BE2C (cell line): Measurements from ENCODE around the gene ALPL.

Experiments used
- DNase-seq: peaks from one replicate; pipeline ENCODE4 v3.0.0-alpha.2; 2020
- H3K27me3 ChIP-seq: fragments of 250-450 bp; sonication (Bioruptor Pico); 2 replicates; pipeline ENCODE4 v1.5.1; 2020; ENCODE audit warnings: mild to moderate bottlenecking
- H3K36me3 ChIP-seq: fragments of 250-450 bp; sonication (Bioruptor Pico); 2 replicates; pipeline ENCODE4 v1.5.1; 2020; ENCODE audit warnings: mild to moderate bottlenecking
- H3K4me1 ChIP-seq: fragments of 250-450 bp; sonication (Bioruptor Pico); 2 replicates; pipeline ENCODE4 v1.5.1; 2020
- H3K4me3 ChIP-seq: 2 replicates; pipeline ENCODE4 v1.5.1; 2011; ENCODE audit warnings: low read depth, low read length
- H3K9me3 ChIP-seq: fragments of 250-450 bp; sonication (Bioruptor Pico); 2 replicates; pipeline ENCODE4 v1.5.1; 2020
- TF ChIP-seq, protein P1 (sequence below): IDR thresholded peaks from 2 replicates; pipeline ENCODE4 v1.5.1; 2012; ENCODE audit warnings: mild to moderate bottlenecking, low read depth, low read length

The ALPL gene

DNA sequence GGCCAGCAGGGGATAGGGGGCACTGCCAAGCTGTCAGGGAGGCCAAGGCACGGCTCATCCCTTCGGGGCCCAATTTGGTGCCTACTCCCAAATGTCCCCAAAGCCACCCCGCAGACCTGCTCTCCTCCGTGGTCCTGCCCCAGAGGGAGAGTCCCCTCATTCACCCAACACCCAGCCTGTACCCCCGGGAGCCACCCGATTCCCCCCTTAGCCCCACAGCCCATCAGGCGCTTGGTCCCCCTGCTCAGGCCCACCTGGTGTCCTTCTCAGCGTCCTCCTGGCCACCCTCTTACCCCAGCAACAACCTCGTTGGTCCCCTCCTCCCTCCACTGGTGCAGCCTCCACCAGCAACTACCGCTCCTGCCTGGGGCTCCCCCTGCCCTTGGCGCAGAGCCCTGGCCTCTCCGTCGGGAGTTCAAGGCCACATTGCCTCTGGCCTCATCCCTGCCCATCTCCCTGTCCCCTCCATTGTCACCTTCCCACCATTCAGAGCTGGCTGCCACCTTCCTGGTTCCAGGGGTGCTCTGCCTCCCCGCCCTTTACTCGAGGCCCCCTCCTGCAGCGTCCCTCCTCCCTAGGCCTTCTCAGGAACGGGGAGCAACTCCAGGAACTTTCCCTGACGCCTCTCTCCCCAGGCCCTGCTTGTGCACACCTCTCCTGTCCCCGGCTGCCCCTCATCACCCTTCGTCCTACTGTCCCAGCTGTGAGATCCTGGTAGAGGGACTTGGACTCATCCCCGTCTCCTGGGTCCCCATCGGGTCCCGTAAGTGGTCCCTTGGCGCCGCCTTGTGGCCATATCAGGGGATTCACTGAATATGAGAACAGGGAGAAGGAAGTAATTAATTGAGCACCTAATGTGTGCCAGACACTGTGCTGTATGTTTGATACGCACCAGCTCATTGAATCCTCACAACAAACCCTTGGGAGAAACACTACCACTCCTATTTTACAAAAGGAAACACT lies 86.0 kb downstream of the ALPL start:
- Histone ChIP-seq H3K9me3 (no peaks in the 10 kb centered on the region), H3K36me3 (no peaks in the 10 kb centered on the region), H3K4me1 (no peaks in the 10 kb centered on the region), H3K4me3 (no peak overlapping the region), H3K27me3 (no peaks in the 10 kb centered on the region)
- TF ChIP-seq, protein P1, sequence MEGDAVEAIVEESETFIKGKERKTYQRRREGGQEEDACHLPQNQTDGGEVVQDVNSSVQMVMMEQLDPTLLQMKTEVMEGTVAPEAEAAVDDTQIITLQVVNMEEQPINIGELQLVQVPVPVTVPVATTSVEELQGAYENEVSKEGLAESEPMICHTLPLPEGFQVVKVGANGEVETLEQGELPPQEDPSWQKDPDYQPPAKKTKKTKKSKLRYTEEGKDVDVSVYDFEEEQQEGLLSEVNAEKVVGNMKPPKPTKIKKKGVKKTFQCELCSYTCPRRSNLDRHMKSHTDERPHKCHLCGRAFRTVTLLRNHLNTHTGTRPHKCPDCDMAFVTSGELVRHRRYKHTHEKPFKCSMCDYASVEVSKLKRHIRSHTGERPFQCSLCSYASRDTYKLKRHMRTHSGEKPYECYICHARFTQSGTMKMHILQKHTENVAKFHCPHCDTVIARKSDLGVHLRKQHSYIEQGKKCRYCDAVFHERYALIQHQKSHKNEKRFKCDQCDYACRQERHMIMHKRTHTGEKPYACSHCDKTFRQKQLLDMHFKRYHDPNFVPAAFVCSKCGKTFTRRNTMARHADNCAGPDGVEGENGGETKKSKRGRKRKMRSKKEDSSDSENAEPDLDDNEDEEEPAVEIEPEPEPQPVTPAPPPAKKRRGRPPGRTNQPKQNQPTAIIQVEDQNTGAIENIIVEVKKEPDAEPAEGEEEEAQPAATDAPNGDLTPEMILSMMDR = peak; percentile 49
- peak; percentile 57 for DNase-seq

DNA sequence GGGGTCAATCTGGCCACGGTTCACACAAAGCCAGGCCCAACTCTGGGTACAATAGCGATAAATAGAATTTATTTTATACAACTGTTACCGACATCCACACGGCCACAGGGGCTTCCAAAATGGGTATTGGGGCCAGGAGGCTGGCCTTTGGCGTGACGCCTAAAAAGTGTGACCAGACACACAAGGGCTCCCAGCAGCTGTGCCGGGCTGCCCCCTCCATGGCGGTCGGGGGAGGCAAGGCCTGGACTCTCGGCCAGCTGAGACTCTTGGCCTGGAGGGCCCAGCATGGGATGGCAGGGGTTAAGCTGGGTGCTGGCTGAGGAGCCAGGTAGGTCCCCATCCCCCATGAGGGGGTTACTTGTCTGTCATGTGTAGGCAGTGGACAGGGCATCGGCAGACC lies 87.0 kb downstream of the ALPL start:
- DNase-seq = no peak
- H3K9me3 ChIP-seq = no peaks in the 10 kb centered on the region
- H3K36me3 ChIP-seq = no peaks in the 10 kb centered on the region
- no peak overlapping the region for H3K4me3 ChIP-seq
- H3K4me1 ChIP-seq = no peaks in the 10 kb centered on the region
- TF ChIP-seq, protein P1 = no peak
- no peaks in the 10 kb centered on the region for H3K27me3 ChIP-seq

DNA sequence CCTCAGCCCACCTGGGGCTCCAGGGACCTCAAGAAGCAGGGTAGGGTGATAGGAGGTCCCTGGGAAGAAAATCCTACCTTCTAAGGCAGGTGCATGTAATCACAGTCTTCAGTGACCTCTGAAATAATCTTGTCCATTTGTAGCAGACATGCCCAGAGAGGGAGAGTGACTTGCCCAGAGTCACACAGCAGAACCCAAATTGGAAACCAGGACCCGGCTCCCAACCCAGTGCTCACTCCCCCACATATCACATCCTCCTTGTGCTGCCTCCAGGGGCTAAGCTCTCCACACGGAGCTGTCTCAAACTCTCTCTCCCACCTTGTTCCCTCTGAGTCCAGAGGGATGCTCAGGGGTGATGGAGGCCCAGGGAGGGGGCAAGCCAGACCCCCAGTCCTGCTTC lies 87.4 kb downstream of the ALPL start:
- Histone ChIP-seq H3K4me1 (no peaks in the 10 kb centered on the region), H3K4me3 (no peak overlapping the region), H3K27me3 (no peaks in the 10 kb centered on the region), H3K9me3 (no peaks in the 10 kb centered on the region), H3K36me3 (no peaks in the 10 kb centered on the region)
- no peak for DNase-seq
- TF ChIP-seq, protein P1 = no peak

DNA sequence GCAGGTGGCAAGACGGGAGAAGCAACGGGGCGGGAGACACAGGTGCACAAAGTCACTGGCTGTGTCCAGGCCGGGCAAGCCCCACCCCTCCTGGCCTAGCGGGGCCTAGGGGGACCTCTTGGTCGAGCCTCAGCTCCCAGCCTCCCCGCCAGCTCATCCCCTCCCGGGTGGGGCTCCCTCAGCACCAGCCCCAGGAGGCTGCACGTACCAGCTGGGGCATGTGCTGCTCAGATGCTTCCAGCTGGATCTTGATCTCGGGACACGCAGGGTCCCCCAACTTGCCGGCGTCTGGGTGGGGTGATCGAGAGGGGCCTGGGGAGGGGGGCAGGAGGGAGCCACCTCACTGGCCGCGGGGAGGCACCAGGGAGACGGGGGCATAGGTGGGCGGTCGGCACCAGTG lies 88.5 kb downstream of the ALPL start:
- Histone ChIP-seq H3K4me3 (no peak overlapping the region), H3K27me3 (no peaks in the 10 kb centered on the region), H3K4me1 (no peaks in the 10 kb centered on the region), H3K9me3 (no peaks in the 10 kb centered on the region), H3K36me3 (no peaks in the 10 kb centered on the region)
- TF ChIP-seq, protein P1 = no peak
- DNase-seq = no peak

DNA sequence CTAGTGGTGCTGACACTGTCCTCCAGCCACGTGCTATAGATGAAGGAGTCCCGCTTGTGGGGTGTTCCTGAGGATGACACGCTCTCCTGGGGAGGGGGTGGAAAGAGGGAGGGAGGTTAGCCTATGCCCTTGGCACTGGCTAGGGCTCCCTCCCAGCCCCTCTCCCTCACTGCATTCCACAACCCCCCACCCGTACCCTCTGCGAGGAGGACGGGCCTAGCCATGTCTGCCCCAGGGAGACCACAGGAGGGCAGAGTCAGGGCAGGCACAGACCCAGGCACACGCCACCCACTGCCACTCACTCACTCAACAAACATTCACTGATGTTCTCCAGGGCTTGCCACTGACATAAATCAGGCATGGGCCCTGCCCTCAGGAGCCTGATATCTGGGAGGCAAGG lies 89.2 kb downstream of the ALPL start:
- no peak for DNase-seq
- no peaks in the 10 kb centered on the region for H3K9me3 ChIP-seq
- no peaks in the 10 kb centered on the region for H3K27me3 ChIP-seq
- H3K4me1 ChIP-seq = no peaks in the 10 kb centered on the region
- H3K4me3 ChIP-seq = no peak overlapping the region
- H3K36me3 ChIP-seq = no peaks in the 10 kb centered on the region
- TF ChIP-seq, protein P1 = no peak

DNA sequence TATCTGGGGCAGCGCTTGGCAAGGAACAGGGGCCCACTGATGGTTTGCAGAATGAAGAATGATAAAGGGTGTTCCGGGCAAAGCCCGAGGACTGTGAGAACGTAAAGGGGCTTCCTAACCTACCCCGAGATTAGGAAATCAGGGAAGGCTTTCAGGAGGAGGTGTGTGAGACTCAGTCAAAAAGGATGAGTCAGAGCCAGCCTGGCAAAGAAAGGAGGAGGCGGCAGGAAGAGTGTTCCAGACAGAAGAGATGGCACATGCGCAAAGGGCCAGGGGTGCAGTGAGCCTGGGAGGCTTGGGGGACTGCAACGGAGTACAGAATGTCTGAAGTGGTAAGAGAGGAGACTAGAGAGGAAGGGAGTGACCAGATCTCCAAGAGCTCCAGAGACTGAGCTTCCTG lies 89.7 kb downstream of the ALPL start:
- no peaks in the 10 kb centered on the region for H3K36me3 ChIP-seq
- H3K4me1 ChIP-seq = no peaks in the 10 kb centered on the region
- TF ChIP-seq, protein P1 = no peak
- no peak overlapping the region for H3K4me3 ChIP-seq
- H3K27me3 ChIP-seq = no peaks in the 10 kb centered on the region
- no peak for DNase-seq
- no peaks in the 10 kb centered on the region for H3K9me3 ChIP-seq
